Dendritic cell treated with granulocyte-macrophage colony-stimulating factor and Interleukin-4, amounts not matched to agents 40 ng/mL and 50 ng/mL, for 4 days (primary cell): ENCODE measurements around the gene ARHGAP20.
A peak's percentile ranks its signal among the peaks of the same experiment; 100 is the strongest.

Source experiments
- H3K27ac Mint-ChIP-seq: one replicate; pipeline ENCODE4 v1.8.0; 2022; ENCODE audit warnings: mild to moderate bottlenecking, mixed read lengths
- H3K27me3 Mint-ChIP-seq: one replicate; pipeline ENCODE4 v1.8.0; 2022; ENCODE audit warnings: mild to moderate bottlenecking, mixed read lengths
- H3K36me3 Mint-ChIP-seq: one replicate; pipeline ENCODE4 v1.8.0; 2022; ENCODE audit warnings: low read depth, mixed read lengths
- H3K4me1 Mint-ChIP-seq: one replicate; pipeline ENCODE4 v1.8.0; 2022; ENCODE audit warnings: low read depth, mixed read lengths
- H3K4me3 Mint-ChIP-seq: one replicate; pipeline ENCODE4 v1.8.0; 2022; ENCODE audit warnings: mild to moderate bottlenecking, moderate library complexity, mixed read lengths
- H3K9me3 Mint-ChIP-seq: one replicate; pipeline ENCODE4 v1.8.0; 2022; ENCODE audit warnings: mixed read lengths
- intact Hi-C: fragments of 100-400 bp; cut with micrococcal nuclease; formaldehyde crosslinking; loops from one replicate; pipeline ENCODE4 v1.15.0; 2022

Gene ARHGAP20

GRCh38 chr11:110734790-110735189 lies 22.6 kb upstream of the ARHGAP20 start:
- intact Hi-C loops = no loop called here
- no peaks in the 10 kb centered on the region for H3K36me3 Mint-ChIP-seq
- no peak overlapping the region for H3K27ac Mint-ChIP-seq
- no peaks in the 10 kb centered on the region for H3K9me3 Mint-ChIP-seq
- no peak overlapping the region for H3K4me3 Mint-ChIP-seq
- H3K27me3 Mint-ChIP-seq = peaks cover 2% of the 10 kb centered on the region
- H3K4me1 Mint-ChIP-seq = no peaks in the 10 kb centered on the region

DNA sequence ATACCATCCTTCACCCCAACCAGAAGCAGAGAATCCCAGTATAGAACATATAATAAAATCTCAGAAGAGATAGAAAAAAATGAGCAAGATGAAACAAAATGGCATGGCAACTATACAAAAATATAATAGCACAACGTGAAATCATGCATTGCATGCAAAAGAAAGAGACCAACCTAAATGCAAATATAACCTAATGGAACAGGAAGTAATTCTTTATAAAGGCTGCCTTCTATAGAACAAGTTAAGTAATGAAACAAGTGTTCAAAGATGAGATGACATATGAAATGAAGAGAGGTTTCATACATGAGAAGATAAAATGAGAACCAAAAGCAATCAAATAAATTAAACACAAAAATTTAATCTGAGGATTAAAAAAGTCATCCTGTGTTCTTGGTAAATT lies 18.5 kb upstream of the ARHGAP20 start:
- no peak overlapping the region for H3K4me3 Mint-ChIP-seq
- no peaks in the 10 kb centered on the region for H3K36me3 Mint-ChIP-seq
- no peak overlapping the region for H3K27ac Mint-ChIP-seq
- H3K4me1 Mint-ChIP-seq = no peaks in the 10 kb centered on the region
- intact Hi-C loops = no loop called here
- no peaks in the 10 kb centered on the region for H3K9me3 Mint-ChIP-seq
- peaks cover 2% of the 10 kb centered on the region for H3K27me3 Mint-ChIP-seq

DNA sequence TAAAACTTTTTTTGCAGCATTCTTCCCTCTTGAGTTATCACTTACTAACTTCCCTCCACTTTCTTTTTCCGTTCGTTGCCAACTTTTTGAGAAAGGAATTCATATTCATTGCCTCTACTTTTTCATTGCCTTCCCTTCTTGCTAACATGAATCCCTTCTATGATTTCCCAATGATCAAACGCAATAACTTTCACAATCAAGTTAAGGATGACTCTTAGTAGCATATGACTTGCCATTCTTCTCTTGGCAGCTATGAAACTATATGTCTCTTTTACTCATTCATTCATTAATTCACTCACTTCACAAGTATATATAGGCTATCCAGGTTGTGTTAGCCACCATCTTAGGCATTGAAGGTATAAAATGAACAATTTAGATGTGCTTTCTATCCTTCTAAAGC lies 16.6 kb upstream of the ARHGAP20 start:
- intact Hi-C loops = no loop called here
- H3K4me1 Mint-ChIP-seq = no peaks in the 10 kb centered on the region
- peaks cover 2% of the 10 kb centered on the region for H3K27me3 Mint-ChIP-seq
- no peaks in the 10 kb centered on the region for H3K9me3 Mint-ChIP-seq
- H3K4me3 Mint-ChIP-seq = no peak overlapping the region
- no peaks in the 10 kb centered on the region for H3K36me3 Mint-ChIP-seq
- H3K27ac Mint-ChIP-seq = no peak overlapping the region

DNA sequence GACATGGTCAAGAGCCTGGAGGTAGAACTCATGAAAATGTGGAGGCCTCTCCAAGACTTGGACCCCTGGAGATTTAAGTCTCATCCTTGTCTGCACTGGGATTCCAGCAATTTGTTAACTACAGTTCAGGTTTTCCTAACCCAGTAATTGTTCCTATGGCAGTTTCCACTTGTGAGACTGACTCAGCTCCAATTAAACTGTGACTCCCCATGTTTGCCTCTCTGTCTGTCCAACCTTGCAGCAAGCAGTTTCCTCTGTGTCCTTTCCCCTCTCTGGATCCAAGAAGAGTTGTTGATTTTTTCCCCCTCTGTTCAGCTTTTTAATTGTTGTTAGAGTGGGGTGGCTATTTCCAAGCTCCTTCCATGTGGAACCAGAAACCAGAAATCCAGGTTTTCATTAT lies 16.2 kb upstream of the ARHGAP20 start:
- Mint-ChIP-seq H3K4me3 (no peak overlapping the region), H3K4me1 (no peaks in the 10 kb centered on the region), H3K9me3 (no peaks in the 10 kb centered on the region), H3K27me3 (peaks cover 2% of the 10 kb centered on the region), H3K27ac (no peak overlapping the region), H3K36me3 (no peaks in the 10 kb centered on the region)
- intact Hi-C loops = no loop called here

- Mint-ChIP-seq H3K27ac (no peak overlapping the region), H3K4me1 (no peaks in the 10 kb centered on the region), H3K4me3 (no peak overlapping the region), H3K36me3 (no peaks in the 10 kb centered on the region), H3K9me3 (no peaks in the 10 kb centered on the region), H3K27me3 (peaks cover 3% of the 10 kb centered on the region)
- intact Hi-C loops = no loop called here
Measured at GRCh38 chr11:110724358-110724757, 12.1 kb upstream of the ARHGAP20 start.

- H3K36me3 Mint-ChIP-seq = no peaks in the 10 kb centered on the region
- H3K4me3 Mint-ChIP-seq = no peak overlapping the region
- intact Hi-C loops = no loop called here
- H3K9me3 Mint-ChIP-seq = no peaks in the 10 kb centered on the region
- H3K27me3 Mint-ChIP-seq = peaks cover 5% of the 10 kb centered on the region
- H3K4me1 Mint-ChIP-seq = no peaks in the 10 kb centered on the region
- no peak overlapping the region for H3K27ac Mint-ChIP-seq
Measured at GRCh38 chr11:110720431-110721275, 8.4 kb upstream of the ARHGAP20 start.

DNA sequence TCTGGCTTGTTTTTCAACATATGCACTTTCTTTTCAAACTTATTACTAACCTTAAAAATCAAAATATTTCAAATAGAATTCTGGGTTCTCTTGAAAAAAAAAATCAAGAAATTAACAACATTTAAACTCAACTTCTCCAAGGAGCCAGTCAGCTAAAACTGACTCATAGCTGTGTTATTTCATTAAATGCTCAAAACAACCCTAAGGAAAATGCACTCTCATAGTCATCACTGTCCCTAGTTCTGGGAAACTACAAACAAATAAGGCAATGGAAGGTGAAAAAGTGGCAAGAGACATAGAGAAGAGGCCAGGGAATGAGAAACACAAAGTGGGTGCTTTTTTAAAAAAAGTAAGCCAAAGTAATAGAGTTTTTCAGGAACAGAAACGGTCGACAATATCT lies 4.1 kb upstream of the ARHGAP20 start:
- Mint-ChIP-seq H3K9me3 (no peaks in the 10 kb centered on the region), H3K4me3 (no peak overlapping the region), H3K27me3 (peaks cover 38% of the 10 kb centered on the region), H3K36me3 (no peaks in the 10 kb centered on the region), H3K27ac (no peak overlapping the region), H3K4me1 (peaks cover 15% of the 10 kb centered on the region)
- intact Hi-C loops = no loop called here

- Mint-ChIP-seq H3K9me3 (no peaks in the 10 kb centered on the region), H3K4me1 (peaks cover 23% of the 10 kb centered on the region), H3K27me3 (peaks cover 45% of the 10 kb centered on the region), H3K36me3 (no peaks in the 10 kb centered on the region), H3K4me3 (no peak overlapping the region), H3K27ac (no peak overlapping the region)
- intact Hi-C loops = no loop called here
Measured at GRCh38 chr11:110715541-110715940, 3.3 kb upstream of the ARHGAP20 start.

- Mint-ChIP-seq H3K4me3 (no peak overlapping the region), H3K27ac (no peak overlapping the region), H3K27me3 (peaks cover 60% of the 10 kb centered on the region), H3K36me3 (no peaks in the 10 kb centered on the region), H3K4me1 (peaks cover 26% of the 10 kb centered on the region), H3K9me3 (no peaks in the 10 kb centered on the region)
- intact Hi-C loops = no loop called here
Measured at GRCh38 chr11:110713449-110713776, 1.2 kb upstream of the ARHGAP20 start.

DNA sequence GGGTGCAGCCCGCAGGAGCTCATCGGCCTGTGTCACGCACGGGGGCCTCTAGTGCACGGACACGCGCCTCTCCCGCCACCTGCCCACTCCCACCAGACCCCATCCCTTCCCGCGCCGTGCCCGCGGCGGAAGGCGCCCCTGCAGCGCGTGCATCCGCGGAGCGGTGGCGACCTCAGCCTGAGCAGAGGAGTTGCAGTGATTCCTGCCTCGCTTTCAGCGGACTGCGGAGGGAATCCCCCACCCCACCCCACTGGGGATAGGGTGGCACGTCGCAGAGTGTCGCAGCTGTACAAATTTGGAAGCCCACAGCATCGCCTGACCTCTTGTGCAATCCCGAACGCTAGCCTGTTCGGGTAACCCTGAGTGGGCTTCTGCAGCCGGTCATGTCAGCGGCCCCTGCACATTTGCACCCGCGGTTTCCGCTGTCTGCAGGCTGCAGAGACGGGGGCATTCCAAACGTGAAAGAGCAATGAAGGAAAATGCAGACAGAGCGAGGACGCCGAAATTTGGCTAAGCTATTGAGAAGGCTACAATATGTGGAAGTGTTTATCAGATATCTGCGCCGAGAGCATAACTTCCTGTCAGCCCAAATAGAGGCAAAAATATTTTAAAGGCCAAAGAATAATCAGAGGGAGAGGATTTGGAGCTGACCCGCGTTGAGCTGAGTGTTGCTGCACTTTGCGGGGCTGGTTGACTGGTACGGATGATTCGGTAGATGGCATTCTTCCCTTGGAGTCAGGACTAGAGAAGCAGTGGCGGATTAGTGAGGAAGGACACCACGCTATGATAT lies 617 bp upstream of the ARHGAP20 start:
- H3K9me3 Mint-ChIP-seq = no peaks in the 10 kb centered on the region
- no peak overlapping the region for H3K27ac Mint-ChIP-seq
- intact Hi-C loops = no loop called here
- peaks cover 26% of the 10 kb centered on the region for H3K4me1 Mint-ChIP-seq
- peaks cover 63% of the 10 kb centered on the region for H3K27me3 Mint-ChIP-seq
- H3K4me3 Mint-ChIP-seq = peak overlapping the region; percentile 76
- H3K36me3 Mint-ChIP-seq = no peaks in the 10 kb centered on the region

DNA sequence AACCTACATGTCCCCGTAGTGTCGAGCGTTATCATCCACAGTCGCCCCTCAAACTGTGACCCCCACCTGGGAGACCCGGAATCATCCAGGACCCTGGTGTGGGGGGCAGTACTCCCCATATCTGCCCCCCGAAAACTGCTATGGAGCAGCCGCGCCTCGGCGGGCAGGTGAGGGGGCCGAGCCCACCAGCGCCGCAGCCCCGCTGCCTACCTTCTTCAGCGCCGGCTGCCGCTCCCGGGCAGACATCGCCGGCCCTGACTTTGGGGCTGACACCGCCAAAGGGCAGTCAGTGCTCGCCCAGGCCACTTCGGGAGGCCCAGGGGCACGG lies 825 bp downstream of the ARHGAP20 start:
- no peaks in the 10 kb centered on the region for H3K36me3 Mint-ChIP-seq
- peaks cover 26% of the 10 kb centered on the region for H3K4me1 Mint-ChIP-seq
- intact Hi-C loops = no loop called here
- peak overlapping the region; percentile 76 for H3K4me3 Mint-ChIP-seq
- H3K27ac Mint-ChIP-seq = no peak overlapping the region
- H3K27me3 Mint-ChIP-seq = peaks cover 67% of the 10 kb centered on the region
- H3K9me3 Mint-ChIP-seq = no peaks in the 10 kb centered on the region

DNA sequence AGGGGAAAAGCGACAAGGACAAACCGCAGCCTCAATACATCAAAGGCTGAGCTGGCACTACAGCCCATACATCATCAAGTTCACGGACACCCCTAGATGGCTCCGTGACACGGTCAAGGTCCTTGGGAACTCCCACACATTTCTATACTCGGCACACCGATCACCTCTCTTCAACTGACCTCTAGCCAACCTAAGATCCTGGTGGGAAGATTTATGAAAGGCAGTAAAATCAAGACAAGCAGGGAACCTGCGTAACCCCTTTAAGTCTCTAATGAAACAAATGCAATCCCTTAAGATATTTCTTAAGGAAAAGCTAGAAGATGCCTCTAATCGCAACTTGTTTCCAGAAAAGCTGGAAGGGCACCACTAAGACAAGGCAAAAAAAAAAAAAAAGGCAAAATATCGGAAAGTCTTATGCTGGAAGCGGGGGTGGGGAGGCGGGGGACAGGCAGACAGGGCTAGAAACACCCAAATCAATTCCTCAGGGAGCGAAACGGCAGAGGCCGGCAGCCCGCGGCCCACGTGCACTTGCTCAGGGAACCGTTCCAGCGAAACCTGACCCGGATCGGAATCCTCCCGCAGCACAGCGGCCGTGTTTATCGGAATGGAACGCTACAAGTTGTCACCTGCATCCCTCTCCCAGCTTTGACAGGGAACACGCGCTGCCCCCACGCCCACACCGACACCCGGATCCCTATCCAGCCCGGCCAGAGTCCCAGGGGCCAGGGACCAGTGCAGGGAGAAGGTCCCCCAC lies 1.4 kb downstream of the ARHGAP20 start:
- no peak overlapping the region for H3K27ac Mint-ChIP-seq
- peak overlapping the region; percentile 76 for H3K4me3 Mint-ChIP-seq
- peaks cover 26% of the 10 kb centered on the region for H3K4me1 Mint-ChIP-seq
- H3K36me3 Mint-ChIP-seq = no peaks in the 10 kb centered on the region
- no peaks in the 10 kb centered on the region for H3K9me3 Mint-ChIP-seq
- intact Hi-C loops = no loop called here
- peaks cover 66% of the 10 kb centered on the region for H3K27me3 Mint-ChIP-seq

- Mint-ChIP-seq H3K4me3 (no peak overlapping the region), H3K36me3 (no peaks in the 10 kb centered on the region), H3K27ac (no peak overlapping the region), H3K9me3 (no peaks in the 10 kb centered on the region), H3K27me3 (peaks cover 12% of the 10 kb centered on the region), H3K4me1 (no peaks in the 10 kb centered on the region)
- intact Hi-C loops = no loop called here
Measured at GRCh38 chr11:110704210-110704864, 7.9 kb downstream of the ARHGAP20 start.

DNA sequence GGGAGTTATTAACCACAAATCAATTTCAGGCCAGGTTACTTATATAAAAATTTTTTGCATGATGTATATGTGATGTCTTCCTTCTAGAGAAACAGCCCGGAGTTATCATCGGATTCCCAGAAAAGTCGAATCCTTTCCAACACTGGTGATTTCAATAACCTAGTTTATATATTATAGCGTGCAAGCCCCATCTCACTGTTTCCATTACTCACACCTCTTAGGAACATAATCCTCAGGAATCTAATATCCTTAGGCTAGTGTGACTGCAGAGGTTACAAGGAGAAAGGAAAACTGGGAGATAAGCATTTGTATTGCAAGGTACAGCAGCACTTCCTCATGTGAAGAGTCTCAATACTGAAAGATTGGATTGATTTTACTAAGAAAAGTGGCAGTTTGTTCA lies 20.3 kb downstream of the ARHGAP20 start:
- H3K9me3 Mint-ChIP-seq = no peaks in the 10 kb centered on the region
- H3K27me3 Mint-ChIP-seq = no peaks in the 10 kb centered on the region
- no peaks in the 10 kb centered on the region for H3K36me3 Mint-ChIP-seq
- no peak overlapping the region for H3K4me3 Mint-ChIP-seq
- no peak overlapping the region for H3K27ac Mint-ChIP-seq
- intact Hi-C loops = no loop called here
- H3K4me1 Mint-ChIP-seq = no peaks in the 10 kb centered on the region
